HepG2 (cell line): ENCODE measurements around the gene ALDH3A2. TPM values are rescaled to one million over a fixed set of nuclear protein-coding genes. Genes with fewer than 3 reads are reported as not detected.

Experiments
- DNMT1 ChIP-seq: sonication (generic); formaldehyde crosslinking; IDR thresholded peaks from 2 replicates; pipeline ENCODE4 v1.5.1; 2020; ENCODE audit warnings: mild to moderate bottlenecking, missing genetic modification reagents
- ERF ChIP-seq: IDR thresholded peaks from 2 replicates; pipeline ENCODE4 v1.6.1; 2018; ENCODE audit warnings: missing biosample characterization, missing genetic modification reagents
- GATAD2A ChIP-seq: IDR thresholded peaks from 2 replicates; pipeline ENCODE4 v1.6.1; 2016
- SP1 ChIP-seq, 2 experiments: fragments of 450-650 bp in 1 of 2; sonication (generic) in 1 of 2; formaldehyde crosslinking in 1 of 2; IDR thresholded peaks; 2 replicates each; pipeline versions ENCODE4 v1.4.0 to v1.6.1; 2016 to 2020; ENCODE audit warnings: missing genetic modification reagents in 1 of 2
- ZBTB20 ChIP-seq: sonication (generic); formaldehyde crosslinking; IDR thresholded peaks from 2 replicates; pipeline ENCODE4 v1.8.1; 2023; ENCODE audit warnings: missing genetic modification reagents, low read depth, mild to moderate bottlenecking, borderline replicate concordance
- ZNF335 ChIP-seq: sonication (generic); formaldehyde crosslinking; IDR thresholded peaks from 2 replicates; pipeline ENCODE4 v1.4.0; 2020; ENCODE audit warnings: missing genetic modification reagents
- ZNF564 ChIP-seq: sonication (generic); formaldehyde crosslinking; IDR thresholded peaks from 2 replicates; pipeline ENCODE4 v1.8.1; 2023; ENCODE audit warnings: mild to moderate bottlenecking, missing genetic modification reagents
- polyA plus RNA-seq, 8 experiments: library from polyadenylated mRNA; depleted of rRNA in 3 of 8; stranded (reverse) in 7 of 8; unstranded in 1 of 8; fragments of >200 nt; fragmentation: Illumina TruSeq in 4 of 8; extraction: Trizol in 4 of 8; gene quantifications; 2 replicates each; pipeline versions ENCODE4 v1.2.1 to v1.2.3, GENCODE V29; 2011 to 2016; ENCODE audit warnings: low read depth in 4 of 8, missing spikeins in 1 of 8, mixed read lengths in 1 of 8; ENCODE audit not compliant: insufficient read depth in 1 of 8
- total RNA-seq, 5 experiments: library from RNA; depleted of rRNA; stranded (reverse); fragments of >200 nt; fragmentation: Illumina TruSeq; extraction: Trizol; gene quantifications; 2 replicates each; pipeline ENCODE4 v1.2.3, GENCODE V29; 2016; ENCODE audit warnings: low read depth in 1 of 5
- TF ChIP-seq, protein P1 (sequence below): sonication (generic); formaldehyde crosslinking; IDR thresholded peaks from 2 replicates; pipeline ENCODE4 v1.4.0; 2020; ENCODE audit warnings: mild to moderate bottlenecking, low read depth, missing genetic modification reagents
- TF ChIP-seq, protein P2 (sequence below): sonication (generic); formaldehyde crosslinking; IDR thresholded peaks from 2 replicates; pipeline ENCODE4 v1.5.1; 2020; ENCODE audit warnings: missing genetic modification reagents, mild to moderate bottlenecking, borderline replicate concordance
- TF ChIP-seq, protein P3 (sequence below): IDR thresholded peaks from 2 replicates; pipeline ENCODE4 v1.6.1; 2016; ENCODE audit warnings: low read depth
- TF ChIP-seq, protein P4 (sequence below): fragments of 450-650 bp; IDR thresholded peaks from 2 replicates; pipeline ENCODE4 v1.6.1; 2017; ENCODE audit warnings: mild to moderate bottlenecking
- TF ChIP-seq, protein P5 (sequence below): sonication (generic); formaldehyde crosslinking; IDR thresholded peaks from 2 replicates; pipeline ENCODE4 v1.9.0; 2021; ENCODE audit warnings: missing genetic modification reagents, borderline replicate concordance
- TF ChIP-seq, protein P6 (sequence below): sonication (generic); formaldehyde crosslinking; IDR thresholded peaks from 2 replicates; pipeline ENCODE4 v1.9.0; 2021; ENCODE audit warnings: missing genetic modification reagents, borderline replicate concordance
- TF ChIP-seq, protein P7 (sequence below): sonication (generic); formaldehyde crosslinking; conservative IDR thresholded peaks from 2 replicates; pipeline ENCODE4 v1.4.0; 2020; ENCODE audit warnings: missing genetic modification reagents
- TF ChIP-seq, protein P8 (sequence below): sonication (generic); formaldehyde crosslinking; IDR thresholded peaks from 2 replicates; pipeline ENCODE4 v1.4.0; 2020; ENCODE audit warnings: missing genetic modification reagents

ALDH3A2 gene
- total and polyA plus RNA-seq, 2 of the 13 experiments (the other 11 are each of a cell fraction or from before 2014, with no cell fraction given) = 80.8 to 180 TPM

DNA sequence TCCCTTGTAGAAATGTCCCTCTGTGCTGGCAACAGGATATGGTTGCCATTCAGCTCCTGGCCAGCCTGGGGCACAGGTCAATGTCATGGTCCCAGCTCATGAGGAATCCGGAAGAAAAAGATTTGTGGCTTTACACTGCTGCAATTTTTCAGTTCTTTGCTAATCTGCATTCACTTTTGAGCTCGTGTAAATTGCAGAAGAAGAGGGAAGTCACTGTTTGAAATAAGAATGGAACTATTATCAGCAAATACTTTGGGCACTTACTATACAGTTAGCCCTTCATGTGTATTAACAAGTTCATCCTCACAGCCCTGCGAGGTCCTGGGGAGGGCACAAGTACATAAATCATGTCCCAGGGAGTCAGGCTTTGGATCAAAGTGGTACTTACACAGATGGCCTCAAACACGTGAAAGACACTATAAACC lies 53.7 kb downstream of the ALDH3A2 start (continued):
- 0 out of 2 replicates have a peak, but pooled peaks have one; percentile 52 for TF ChIP-seq ERF (CRISPR knock-in tag)
- TF ChIP-seq ZBTB20 (CRISPR knock-in tag) = no peak
- TF ChIP-seq SP1 (IDR thresholded peaks at IDR 0.05) = no peak
- no peak for TF ChIP-seq SP1 (CRISPR knock-in tag; IDR thresholded peaks at IDR 0.05)
- TF ChIP-seq, protein P1, sequence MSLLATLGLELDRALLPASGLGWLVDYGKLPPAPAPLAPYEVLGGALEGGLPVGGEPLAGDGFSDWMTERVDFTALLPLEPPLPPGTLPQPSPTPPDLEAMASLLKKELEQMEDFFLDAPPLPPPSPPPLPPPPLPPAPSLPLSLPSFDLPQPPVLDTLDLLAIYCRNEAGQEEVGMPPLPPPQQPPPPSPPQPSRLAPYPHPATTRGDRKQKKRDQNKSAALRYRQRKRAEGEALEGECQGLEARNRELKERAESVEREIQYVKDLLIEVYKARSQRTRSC = no peak
- TF ChIP-seq, protein P2, sequence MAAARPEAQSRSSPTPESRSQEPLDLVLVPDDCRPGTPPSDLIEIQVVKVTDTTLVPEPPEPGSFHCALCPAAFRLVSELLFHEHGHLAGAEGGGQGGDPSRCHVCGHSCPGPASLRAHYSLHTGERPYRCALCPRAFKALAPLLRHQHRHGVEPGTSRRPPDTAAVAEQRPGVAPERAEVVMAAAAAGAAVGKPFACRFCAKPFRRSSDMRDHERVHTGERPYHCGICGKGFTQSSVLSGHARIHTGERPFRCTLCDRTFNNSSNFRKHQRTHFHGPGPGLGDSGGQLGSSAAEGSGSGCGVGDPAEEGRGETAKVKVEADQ = no peak
- TF ChIP-seq, protein P3, sequence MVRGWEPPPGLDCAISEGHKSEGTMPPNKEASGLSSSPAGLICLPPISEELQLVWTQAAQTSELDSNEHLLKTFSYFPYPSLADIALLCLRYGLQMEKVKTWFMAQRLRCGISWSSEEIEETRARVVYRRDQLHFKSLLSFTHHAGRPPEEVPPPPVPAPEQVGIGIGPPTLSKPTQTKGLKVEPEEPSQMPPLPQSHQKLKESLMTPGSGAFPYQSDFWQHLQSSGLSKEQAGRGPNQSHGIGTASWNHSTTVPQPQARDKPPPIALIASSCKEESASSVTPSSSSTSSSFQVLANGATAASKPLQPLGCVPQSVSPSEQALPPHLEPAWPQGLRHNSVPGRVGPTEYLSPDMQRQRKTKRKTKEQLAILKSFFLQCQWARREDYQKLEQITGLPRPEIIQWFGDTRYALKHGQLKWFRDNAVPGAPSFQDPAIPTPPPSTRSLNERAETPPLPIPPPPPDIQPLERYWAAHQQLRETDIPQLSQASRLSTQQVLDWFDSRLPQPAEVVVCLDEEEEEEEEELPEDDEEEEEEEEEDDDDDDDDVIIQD (CRISPR knock-in tag) = no peak
- TF ChIP-seq, protein P4, sequence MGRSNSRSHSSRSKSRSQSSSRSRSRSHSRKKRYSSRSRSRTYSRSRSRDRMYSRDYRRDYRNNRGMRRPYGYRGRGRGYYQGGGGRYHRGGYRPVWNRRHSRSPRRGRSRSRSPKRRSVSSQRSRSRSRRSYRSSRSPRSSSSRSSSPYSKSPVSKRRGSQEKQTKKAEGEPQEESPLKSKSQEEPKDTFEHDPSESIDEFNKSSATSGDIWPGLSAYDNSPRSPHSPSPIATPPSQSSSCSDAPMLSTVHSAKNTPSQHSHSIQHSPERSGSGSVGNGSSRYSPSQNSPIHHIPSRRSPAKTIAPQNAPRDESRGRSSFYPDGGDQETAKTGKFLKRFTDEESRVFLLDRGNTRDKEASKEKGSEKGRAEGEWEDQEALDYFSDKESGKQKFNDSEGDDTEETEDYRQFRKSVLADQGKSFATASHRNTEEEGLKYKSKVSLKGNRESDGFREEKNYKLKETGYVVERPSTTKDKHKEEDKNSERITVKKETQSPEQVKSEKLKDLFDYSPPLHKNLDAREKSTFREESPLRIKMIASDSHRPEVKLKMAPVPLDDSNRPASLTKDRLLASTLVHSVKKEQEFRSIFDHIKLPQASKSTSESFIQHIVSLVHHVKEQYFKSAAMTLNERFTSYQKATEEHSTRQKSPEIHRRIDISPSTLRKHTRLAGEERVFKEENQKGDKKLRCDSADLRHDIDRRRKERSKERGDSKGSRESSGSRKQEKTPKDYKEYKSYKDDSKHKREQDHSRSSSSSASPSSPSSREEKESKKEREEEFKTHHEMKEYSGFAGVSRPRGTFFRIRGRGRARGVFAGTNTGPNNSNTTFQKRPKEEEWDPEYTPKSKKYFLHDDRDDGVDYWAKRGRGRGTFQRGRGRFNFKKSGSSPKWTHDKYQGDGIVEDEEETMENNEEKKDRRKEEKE = no peak
- TF ChIP-seq, protein P5, sequence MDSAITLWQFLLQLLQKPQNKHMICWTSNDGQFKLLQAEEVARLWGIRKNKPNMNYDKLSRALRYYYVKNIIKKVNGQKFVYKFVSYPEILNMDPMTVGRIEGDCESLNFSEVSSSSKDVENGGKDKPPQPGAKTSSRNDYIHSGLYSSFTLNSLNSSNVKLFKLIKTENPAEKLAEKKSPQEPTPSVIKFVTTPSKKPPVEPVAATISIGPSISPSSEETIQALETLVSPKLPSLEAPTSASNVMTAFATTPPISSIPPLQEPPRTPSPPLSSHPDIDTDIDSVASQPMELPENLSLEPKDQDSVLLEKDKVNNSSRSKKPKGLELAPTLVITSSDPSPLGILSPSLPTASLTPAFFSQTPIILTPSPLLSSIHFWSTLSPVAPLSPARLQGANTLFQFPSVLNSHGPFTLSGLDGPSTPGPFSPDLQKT = no peak
- TF ChIP-seq, protein P6, sequence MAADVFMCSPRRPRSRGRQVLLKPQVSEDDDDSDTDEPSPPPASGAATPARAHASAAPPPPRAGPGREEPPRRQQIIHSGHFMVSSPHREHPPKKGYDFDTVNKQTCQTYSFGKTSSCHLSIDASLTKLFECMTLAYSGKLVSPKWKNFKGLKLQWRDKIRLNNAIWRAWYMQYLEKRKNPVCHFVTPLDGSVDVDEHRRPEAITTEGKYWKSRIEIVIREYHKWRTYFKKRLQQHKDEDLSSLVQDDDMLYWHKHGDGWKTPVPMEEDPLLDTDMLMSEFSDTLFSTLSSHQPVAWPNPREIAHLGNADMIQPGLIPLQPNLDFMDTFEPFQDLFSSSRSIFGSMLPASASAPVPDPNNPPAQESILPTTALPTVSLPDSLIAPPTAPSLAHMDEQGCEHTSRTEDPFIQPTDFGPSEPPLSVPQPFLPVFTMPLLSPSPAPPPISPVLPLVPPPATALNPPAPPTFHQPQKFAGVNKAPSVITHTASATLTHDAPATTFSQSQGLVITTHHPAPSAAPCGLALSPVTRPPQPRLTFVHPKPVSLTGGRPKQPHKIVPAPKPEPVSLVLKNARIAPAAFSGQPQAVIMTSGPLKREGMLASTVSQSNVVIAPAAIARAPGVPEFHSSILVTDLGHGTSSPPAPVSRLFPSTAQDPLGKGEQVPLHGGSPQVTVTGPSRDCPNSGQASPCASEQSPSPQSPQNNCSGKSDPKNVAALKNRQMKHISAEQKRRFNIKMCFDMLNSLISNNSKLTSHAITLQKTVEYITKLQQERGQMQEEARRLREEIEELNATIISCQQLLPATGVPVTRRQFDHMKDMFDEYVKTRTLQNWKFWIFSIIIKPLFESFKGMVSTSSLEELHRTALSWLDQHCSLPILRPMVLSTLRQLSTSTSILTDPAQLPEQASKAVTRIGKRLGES = no peak
- TF ChIP-seq ZNF564 (CRISPR knock-in tag) = no peak
- no peak for TF ChIP-seq ZNF335 (CRISPR knock-in tag)
- TF ChIP-seq GATAD2A (CRISPR knock-in tag) = peak; percentile 37; the same call in 1 of the 2 replicates
- TF ChIP-seq, protein P7, sequence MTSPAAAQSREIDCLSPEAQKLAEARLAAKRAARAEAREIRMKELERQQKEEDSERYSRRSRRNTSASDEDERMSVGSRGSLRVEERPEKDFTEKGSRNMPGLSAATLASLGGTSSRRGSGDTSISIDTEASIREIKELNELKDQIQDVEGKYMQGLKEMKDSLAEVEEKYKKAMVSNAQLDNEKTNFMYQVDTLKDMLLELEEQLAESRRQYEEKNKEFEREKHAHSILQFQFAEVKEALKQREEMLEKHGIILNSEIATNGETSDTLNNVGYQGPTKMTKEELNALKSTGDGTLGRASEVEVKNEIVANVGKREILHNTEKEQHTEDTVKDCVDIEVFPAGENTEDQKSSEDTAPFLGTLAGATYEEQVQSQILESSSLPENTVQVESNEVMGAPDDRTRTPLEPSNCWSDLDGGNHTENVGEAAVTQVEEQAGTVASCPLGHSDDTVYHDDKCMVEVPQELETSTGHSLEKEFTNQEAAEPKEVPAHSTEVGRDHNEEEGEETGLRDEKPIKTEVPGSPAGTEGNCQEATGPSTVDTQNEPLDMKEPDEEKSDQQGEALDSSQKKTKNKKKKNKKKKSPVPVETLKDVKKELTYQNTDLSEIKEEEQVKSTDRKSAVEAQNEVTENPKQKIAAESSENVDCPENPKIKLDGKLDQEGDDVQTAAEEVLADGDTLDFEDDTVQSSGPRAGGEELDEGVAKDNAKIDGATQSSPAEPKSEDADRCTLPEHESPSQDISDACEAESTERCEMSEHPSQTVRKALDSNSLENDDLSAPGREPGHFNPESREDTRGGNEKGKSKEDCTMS (CRISPR knock-in tag) = no peak
- TF ChIP-seq DNMT1 (CRISPR knock-in tag) = no peak
- TF ChIP-seq, protein P8, sequence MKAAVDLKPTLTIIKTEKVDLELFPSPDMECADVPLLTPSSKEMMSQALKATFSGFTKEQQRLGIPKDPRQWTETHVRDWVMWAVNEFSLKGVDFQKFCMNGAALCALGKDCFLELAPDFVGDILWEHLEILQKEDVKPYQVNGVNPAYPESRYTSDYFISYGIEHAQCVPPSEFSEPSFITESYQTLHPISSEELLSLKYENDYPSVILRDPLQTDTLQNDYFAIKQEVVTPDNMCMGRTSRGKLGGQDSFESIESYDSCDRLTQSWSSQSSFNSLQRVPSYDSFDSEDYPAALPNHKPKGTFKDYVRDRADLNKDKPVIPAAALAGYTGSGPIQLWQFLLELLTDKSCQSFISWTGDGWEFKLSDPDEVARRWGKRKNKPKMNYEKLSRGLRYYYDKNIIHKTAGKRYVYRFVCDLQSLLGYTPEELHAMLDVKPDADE (CRISPR knock-in tag) = no peak
